Peyer's patch (tissue), 4 donors: Measurements from ENCODE around the gene MC1R.

ENCODE experiments used
- CTCF ChIP-seq, 6 experiments: fragments of 450-650 bp in 4 of 6; fragments of 200-600 bp in 2 of 6; sonication (generic) in 1 of 6; IDR thresholded peaks; one replicate each; pipeline ENCODE4 v1.5.1; 2017 to 2019; ENCODE audit warnings: antibody characterized with exemption in 6 of 6, mild to moderate bottlenecking in 3 of 6, moderate library complexity in 1 of 6
- POLR2A ChIP-seq, 2 donors: fragments of 450-650 bp; IDR thresholded peaks; one replicate each; pipeline ENCODE4 v1.5.1; 2017; ENCODE audit warnings: antibody characterized with exemption in 2 of 2, mild to moderate bottlenecking in 2 of 2, moderate library complexity in 2 of 2

DNA sequence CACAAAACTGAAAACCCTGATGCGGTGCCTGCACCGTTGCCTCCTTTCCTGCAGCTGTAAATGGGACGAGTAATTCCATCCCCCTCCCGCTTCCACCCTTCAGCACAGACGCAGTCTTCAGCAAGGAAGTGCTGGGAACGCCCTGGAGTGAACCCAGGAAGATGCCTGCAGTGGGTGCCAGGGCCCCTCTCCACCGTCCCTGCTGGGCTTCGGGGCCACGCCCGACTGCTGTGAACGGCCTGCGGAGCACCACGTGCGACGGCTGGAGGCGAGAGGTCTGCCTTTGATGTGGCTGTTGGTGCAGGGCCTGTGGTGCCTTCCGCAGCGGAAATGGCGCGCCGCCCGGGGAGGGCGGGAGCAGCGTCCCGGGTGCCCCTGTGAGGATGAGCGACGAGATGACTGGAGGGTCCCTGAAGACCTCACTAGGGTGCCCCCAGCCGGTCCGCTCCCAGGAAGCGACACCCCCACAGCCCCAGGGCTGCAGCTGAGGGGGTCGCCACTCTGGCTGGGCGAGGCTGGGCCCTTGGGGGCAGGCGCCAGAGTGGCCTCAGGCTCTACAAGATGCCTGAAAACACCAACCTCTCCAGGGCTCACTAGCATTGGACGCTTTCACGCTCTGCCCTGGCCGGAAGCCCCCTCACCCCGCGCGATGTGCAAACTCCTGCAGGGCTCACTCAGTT is 749 bp upstream of the MC1R start:
- TF ChIP-seq CTCF (IDR thresholded peaks at IDR 0.05) (no peak), POLR2A (IDR thresholded peaks at IDR 0.05) (no peak)
